A549 treated with CORT108297 at 1 μM for 4 hours (cell line): Measurements from ENCODE around the gene MAGEA2B. TPM values are rescaled to one million over a fixed set of nuclear protein-coding genes. Genes with fewer than 3 reads are reported as not detected.

Experiments used
- total RNA-seq: library from RNA; stranded (reverse); fragments of 200-300 nt; extraction: Qiagen RNA extraction; gene quantifications from 5 replicates; pipeline ENCODE4 v1.2.3, GENCODE V29; 2022

MAGEA2B gene
- total RNA-seq, result not detected in 5 replicates

GRCh38 chrX:152713815-152714787 is at the start of gene MAGEA2B:
TSS of gene MAGEA2B (plus strand) at chrX:152714628. CDS start at chrX:152717107, 2,479 bp downstream.

GRCh38 chrX:152697952-152698931 is 16.2 kb upstream of the MAGEA2B start, which contains the start of gene MAGEA3:
TSS of gene MAGEA3 (plus strand) at chrX:152698794. CDS start at chrX:152700833, 2,039 bp downstream.

GRCh38 chrX:152709173-152709572 is 5.3 kb upstream of the MAGEA2B start, which contains the start of gene CSAG2:
TSS of gene CSAG2 (minus strand) at chrX:152709273. CDS start at chrX:152709112, 161 bp downstream.

GRCh38 chrX:152733261-152733975 is 19.0 kb downstream of the MAGEA2B start, which contains the start of the genes CSAG1 and MAGEA12:
TSS of gene CSAG1 (minus strand) at chrX:152733721. CDS start at chrX:152732460, 1,261 bp downstream.
TSS of gene MAGEA12 (plus strand) at chrX:152733757. CDS start at chrX:152736162, 2,405 bp downstream.

GRCh38 chrX:152753686-152754650 is 39.5 kb downstream of the MAGEA2B start, which contains the start of gene MAGEA2:
TSS of gene MAGEA2 (minus strand) at chrX:152753842. CDS start at chrX:152751363, 2,479 bp downstream.

GRCh38 chrX:152758918-152759317 is 44.5 kb downstream of the MAGEA2B start, which contains the start of gene CSAG3:
TSS of gene CSAG3 (plus strand) at chrX:152759218.

Other genes with a start within 250 kb of the MAGEA2B start
- gene GABRQ, start 76.7 kb upstream of the MAGEA2B start, total RNA-seq, result 0.17 to 0.23 TPM (median 0.21 TPM) in 5 replicates
- 2.5 to 4.4 TPM (median 3.3 TPM) in 5 replicates for gene MAGEA3, start 15.8 kb upstream of the MAGEA2B start, total RNA-seq
- gene CSAG2, start 5.4 kb upstream of the MAGEA2B start, total RNA-seq, result not detected in 5 replicates
- 0.32 to 0.54 TPM (median 0.46 TPM) in 5 replicates for gene CSAG1, start 19.1 kb downstream of the MAGEA2B start, total RNA-seq
- 0.08 to 0.18 TPM (median 0.17 TPM) in 5 replicates for gene MAGEA12, start 19.1 kb downstream of the MAGEA2B start, total RNA-seq
- gene MAGEA2, start 39.2 kb downstream of the MAGEA2B start, total RNA-seq, result 0.08 to 0.13 TPM (median 0.11 TPM) in 4 of 5 replicates, not detected in the other
- gene CSAG3, start 44.6 kb downstream of the MAGEA2B start, total RNA-seq, result not detected in 5 replicates
- 10.5 to 13.7 TPM (median 12.9 TPM) in 5 replicates for gene MAGEA6, start 55.1 kb downstream of the MAGEA2B start, total RNA-seq
- 71.8 to 88.7 TPM (median 72.6 TPM) in 5 replicates for gene CETN2, start 116.1 kb downstream of the MAGEA2B start, total RNA-seq
- gene NSDHL, start 116.4 kb downstream of the MAGEA2B start, total RNA-seq, result 39.7 to 42.5 TPM (median 40.6 TPM) in 5 replicates
- 6.1 to 7.6 TPM (median 6.9 TPM) in 5 replicates for gene ZNF185, start 183.4 kb downstream of the MAGEA2B start, total RNA-seq